CD14-positive monocyte (primary cell): ENCODE measurements around the gene PTPRN2. TPM values are rescaled to one million over a fixed set of nuclear protein-coding genes. Genes with fewer than 3 reads are reported as not detected.
"Not testable (repeated sequence)": the region's sequence is repeated elsewhere in the genome, so short reads cannot be mapped to it uniquely, and the experiment has no call there.

Source experiments
- DNase-seq, 3 donors: peaks; one replicate each; pipeline ENCODE4 v3.0.0-alpha.2; 2011 to 2022
- H2AFZ ChIP-seq: 2 replicates; pipeline ENCODE4 v1.6.0; 2012; ENCODE audit warnings: mild to moderate bottlenecking, low read depth, low read length, inconsistent platforms; ENCODE audit not compliant: insufficient read depth, poor library complexity, severe bottlenecking
- H3K27ac ChIP-seq, 2 donors: 1 replicate in 1 of 2; 2 replicates in 1 of 2; pipeline ENCODE4 v1.5.1; 2012 to 2013; ENCODE audit warnings: low read length in 2 of 2, control low read depth in 1 of 2, inconsistent platforms in 1 of 2, low read depth in 1 of 2, mild to moderate bottlenecking in 1 of 2
- H3K27me3 ChIP-seq, 2 donors: one replicate each; pipeline versions ENCODE4 v1.6.0 to v1.6.1; 2011 to 2013; ENCODE audit warnings: low read length in 2 of 2; ENCODE audit not compliant: control insufficient read depth in 2 of 2, insufficient read depth in 2 of 2
- H3K36me3 ChIP-seq, 2 donors: replicated peaks in 1 of 2; 1 replicate in 1 of 2; 2 replicates in 1 of 2; pipeline versions ENCODE4 v1.5.1 to v1.6.1; 2012 to 2013; ENCODE audit warnings: low read length in 2 of 2, control low read depth in 1 of 2, inconsistent platforms in 1 of 2, mild to moderate bottlenecking in 1 of 2; ENCODE audit not compliant: insufficient read depth in 2 of 2, control insufficient read depth in 1 of 2
- H3K4me1 ChIP-seq, 2 donors: 1 replicate in 1 of 2; 2 replicates in 1 of 2; pipeline versions ENCODE4 v1.5.1 to v1.6.1; 2012 to 2013; ENCODE audit warnings: low read length in 2 of 2, control low read depth in 1 of 2, inconsistent platforms in 1 of 2, mild to moderate bottlenecking in 1 of 2, moderate library complexity in 1 of 2; ENCODE audit not compliant: insufficient read depth in 2 of 2, control insufficient read depth in 1 of 2
- H3K4me2 ChIP-seq: replicated peaks from 2 replicates; pipeline ENCODE3; 2012; ENCODE audit warnings: low read length, moderate library complexity, mild to moderate bottlenecking; ENCODE audit not compliant: poor library complexity, severe bottlenecking; ENCODE audit errors: extremely low read depth
- H3K4me3 ChIP-seq, 3 experiments: fragments of 200-600 bp in 1 of 3; sonication (generic) in 1 of 3; replicated peaks in 1 of 3; 1 replicate in 2 of 3; 2 replicates in 1 of 3; pipeline ENCODE4 v1.5.1; 2011 to 2013; ENCODE audit warnings: low read length in 3 of 3, mild to moderate bottlenecking in 3 of 3, control low read depth in 2 of 3, low read depth in 2 of 3, inconsistent platforms in 1 of 3, moderate library complexity in 1 of 3
- H3K79me2 ChIP-seq: 2 replicates; pipeline ENCODE4 v1.6.0; 2012; ENCODE audit warnings: mild to moderate bottlenecking, control low read depth, inconsistent platforms, low read length, moderate library complexity; ENCODE audit not compliant: insufficient read depth
- H3K9ac ChIP-seq: 2 replicates; pipeline ENCODE4 v1.6.0; 2017; ENCODE audit warnings: low read length, mild to moderate bottlenecking; ENCODE audit not compliant: insufficient read depth, poor library complexity, severe bottlenecking
- H3K9me3 ChIP-seq, 2 donors: replicated peaks in 1 of 2; 1 replicate in 1 of 2; 2 replicates in 1 of 2; pipeline versions ENCODE4 v1.5.1 to v1.6.1; 2012 to 2013; ENCODE audit warnings: low read length in 2 of 2, control low read depth in 1 of 2; ENCODE audit not compliant: control insufficient read depth in 1 of 2, insufficient read depth in 1 of 2
- H4K20me1 ChIP-seq: 2 replicates; pipeline ENCODE4 v1.6.0; 2012; ENCODE audit warnings: mild to moderate bottlenecking, low read length, control low read depth, moderate library complexity; ENCODE audit not compliant: insufficient read depth
- H3K27ac Mint-ChIP-seq, 7 donors: one replicate each; pipeline ENCODE4 v1.8.0; 2020; ENCODE audit warnings: mild to moderate bottlenecking in 7 of 7, mixed read lengths in 7 of 7, moderate library complexity in 6 of 7, inconsistent platforms in 2 of 7
- H3K27me3 Mint-ChIP-seq, 3 donors: one replicate each; pipeline ENCODE4 v1.8.0; 2021 to 2022; ENCODE audit warnings: low read depth in 3 of 3, mild to moderate bottlenecking in 3 of 3, mixed read lengths in 3 of 3, moderate library complexity in 3 of 3, inconsistent platforms in 1 of 3
- H3K36me3 Mint-ChIP-seq, 2 donors: one replicate each; pipeline ENCODE4 v1.8.0; 2020; ENCODE audit warnings: mixed read lengths in 2 of 2, inconsistent platforms in 1 of 2, mild to moderate bottlenecking in 1 of 2
- H3K4me1 Mint-ChIP-seq: one replicate; pipeline ENCODE4 v1.8.0; 2020; ENCODE audit warnings: mild to moderate bottlenecking, mixed read lengths
- H3K4me3 Mint-ChIP-seq, 2 donors: one replicate each; pipeline ENCODE4 v1.8.0; 2020; ENCODE audit warnings: mild to moderate bottlenecking in 2 of 2, mixed read lengths in 2 of 2, moderate library complexity in 1 of 2
- H3K9me3 Mint-ChIP-seq, 7 donors: one replicate each; pipeline ENCODE4 v1.8.0; 2020 to 2022; ENCODE audit warnings: mixed read lengths in 7 of 7, mild to moderate bottlenecking in 6 of 7, moderate library complexity in 6 of 7, inconsistent platforms in 2 of 7
- WGBS: methylation state at CpG from one replicate; pipeline ENCODE4 v1.1.5; 2013; ENCODE audit warnings: missing lambda C conversion rate; ENCODE audit not compliant: insufficient coverage; 5-methylcytosine and 5-hydroxymethylcytosine counted together
- intact Hi-C, 2 donors: fragments of 100-400 bp; cut with micrococcal nuclease; formaldehyde crosslinking; loops; one replicate each; pipeline versions ENCODE4 v1.15.0 to v1.15.1; 2023
- polyA plus RNA-seq, 3 donors: library from polyadenylated mRNA; depleted of rRNA in 1 of 3; unstranded in 2 of 3; stranded (reverse) in 1 of 3; fragments of 300-500 nt in 2 of 3; fragments of >200 nt in 1 of 3; fragmentation: Illumina TruSeq in 2 of 3; gene quantifications; 1 replicate in 2 of 3; 2 replicates in 1 of 3; pipeline ENCODE4 v1.2.3, GENCODE V29; 2012 to 2021
- TF ChIP-seq, protein P1 (sequence below): fragments of 200-600 bp; IDR thresholded peaks from one replicate; pipeline ENCODE4 v1.8.0; 2022; ENCODE audit warnings: antibody characterized with exemption, mild to moderate bottlenecking

The PTPRN2 gene
- polyA plus RNA-seq, 3 donors: 0.25 to 1.4 (median 0.97) TPM

DNA sequence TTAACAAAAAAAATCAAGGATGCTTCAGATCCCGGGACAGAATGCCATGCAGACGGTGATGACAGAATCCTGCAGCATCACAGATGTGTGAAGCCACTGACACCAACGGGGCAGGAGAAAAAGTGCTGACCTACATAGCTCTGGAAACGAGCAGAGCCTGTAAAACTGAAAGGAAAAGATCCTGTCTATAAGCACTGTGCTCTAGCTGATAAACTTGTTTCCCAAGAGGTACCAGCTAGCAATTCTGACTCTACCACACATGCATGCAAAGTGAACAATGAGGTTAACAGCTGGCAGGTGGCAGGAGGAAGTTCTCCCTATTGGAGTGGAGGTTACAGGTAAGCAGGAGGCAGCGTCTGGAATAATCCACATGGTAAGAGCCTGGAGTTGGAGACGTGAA lies 75.6 kb downstream of the PTPRN2 start:
- intact Hi-C loops: no loop called here
- Mint-ChIP-seq H3K27ac (no peak overlapping the region), H3K9me3 (peaks cover 4 to 16% (median 15%) of the 10 kb centered on the region in 7 donors), H3K4me1 (peaks cover 7% of the 10 kb centered on the region), H3K36me3 (no peaks in the 10 kb centered on the region), H3K27me3 (peaks cover 4 to 6% (median 5%) of the 10 kb centered on the region in 3 donors), H3K4me3 (no peak overlapping the region)
- no peak for DNase-seq
- peaks cover 0 to 15% of the 10 kb centered on the region in 2 donors for H3K9me3 ChIP-seq
- peaks cover 0 to 4% of the 10 kb centered on the region in 2 donors for H3K4me1 ChIP-seq
- H3K36me3 ChIP-seq: no peaks in the 10 kb centered on the region
- H3K4me2 ChIP-seq: no peak overlapping the region
- TF ChIP-seq, protein P1, sequence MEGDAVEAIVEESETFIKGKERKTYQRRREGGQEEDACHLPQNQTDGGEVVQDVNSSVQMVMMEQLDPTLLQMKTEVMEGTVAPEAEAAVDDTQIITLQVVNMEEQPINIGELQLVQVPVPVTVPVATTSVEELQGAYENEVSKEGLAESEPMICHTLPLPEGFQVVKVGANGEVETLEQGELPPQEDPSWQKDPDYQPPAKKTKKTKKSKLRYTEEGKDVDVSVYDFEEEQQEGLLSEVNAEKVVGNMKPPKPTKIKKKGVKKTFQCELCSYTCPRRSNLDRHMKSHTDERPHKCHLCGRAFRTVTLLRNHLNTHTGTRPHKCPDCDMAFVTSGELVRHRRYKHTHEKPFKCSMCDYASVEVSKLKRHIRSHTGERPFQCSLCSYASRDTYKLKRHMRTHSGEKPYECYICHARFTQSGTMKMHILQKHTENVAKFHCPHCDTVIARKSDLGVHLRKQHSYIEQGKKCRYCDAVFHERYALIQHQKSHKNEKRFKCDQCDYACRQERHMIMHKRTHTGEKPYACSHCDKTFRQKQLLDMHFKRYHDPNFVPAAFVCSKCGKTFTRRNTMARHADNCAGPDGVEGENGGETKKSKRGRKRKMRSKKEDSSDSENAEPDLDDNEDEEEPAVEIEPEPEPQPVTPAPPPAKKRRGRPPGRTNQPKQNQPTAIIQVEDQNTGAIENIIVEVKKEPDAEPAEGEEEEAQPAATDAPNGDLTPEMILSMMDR: no peak
- H3K27me3 ChIP-seq: no peaks in the 10 kb centered on the region
- H4K20me1 ChIP-seq: no peaks in the 10 kb centered on the region
- no peaks in the 10 kb centered on the region for H3K79me2 ChIP-seq
- H3K4me3 ChIP-seq: no peak overlapping the region
- no peak overlapping the region for H3K27ac ChIP-seq
- no peak overlapping the region for H2AFZ ChIP-seq
- WGBS: 80% methylated on average over 4 of the region's 6 CpGs
- H3K9ac ChIP-seq: no peak overlapping the region

DNA sequence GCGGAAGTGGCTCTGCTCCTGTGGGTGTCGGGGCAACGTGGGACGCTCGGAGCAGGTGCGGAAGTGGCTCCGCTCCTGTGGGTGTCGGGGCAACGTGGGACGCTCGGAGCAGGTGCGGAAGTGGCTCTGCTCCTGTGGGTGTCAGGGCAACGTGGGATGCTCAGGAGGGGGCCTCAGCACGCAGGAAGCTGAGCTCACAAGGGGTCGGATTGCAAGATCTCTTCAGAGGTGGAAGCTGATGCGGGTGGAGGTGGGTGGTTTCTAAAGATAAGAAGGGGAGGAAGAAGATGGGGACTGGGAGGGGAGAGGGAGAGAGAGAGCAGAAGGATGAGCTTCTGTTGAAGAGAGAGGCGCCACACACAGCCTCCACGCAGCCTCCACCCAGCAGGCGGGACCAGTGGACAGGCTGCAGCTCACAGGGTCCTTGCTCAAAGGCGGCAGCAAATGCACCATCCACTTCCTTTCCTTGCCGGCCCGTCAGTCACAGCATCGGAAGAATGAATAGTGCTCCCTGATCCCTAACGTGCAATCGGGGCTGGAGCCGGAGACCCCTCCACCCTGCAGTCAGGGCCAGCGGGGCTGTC lies 78.7 kb downstream of the PTPRN2 start:
- Mint-ChIP-seq H3K9me3 (peaks cover 10 to 36% (median 24%) of the 10 kb centered on the region in 7 donors), H3K4me1 (peaks cover 7% of the 10 kb centered on the region), H3K27ac (no peak overlapping the region), H3K36me3 (no peaks in the 10 kb centered on the region), H3K4me3 (no peak overlapping the region), H3K27me3 (peaks cover 2 to 10% (median 3%) of the 10 kb centered on the region in 3 donors)
- Histone ChIP-seq H3K9me3 (peaks cover 8 to 28% of the 10 kb centered on the region in 2 donors), H3K79me2 (no peaks in the 10 kb centered on the region), H3K4me2 (no peak overlapping the region), H2AFZ (no peak overlapping the region), H3K4me3 (no peak overlapping the region), H3K4me1 (peaks cover 0 to 4% of the 10 kb centered on the region in 2 donors), H3K36me3 (no peaks in the 10 kb centered on the region), H3K27me3 (no peaks in the 10 kb centered on the region), H3K9ac (no peak overlapping the region), H4K20me1 (no peaks in the 10 kb centered on the region), H3K27ac (no peak overlapping the region)
- 81% methylated on average over 20 of the region's 27 CpGs for WGBS
- TF ChIP-seq, protein P1: no peak
- intact Hi-C loops: no loop called here
- DNase-seq: no peak

DNA sequence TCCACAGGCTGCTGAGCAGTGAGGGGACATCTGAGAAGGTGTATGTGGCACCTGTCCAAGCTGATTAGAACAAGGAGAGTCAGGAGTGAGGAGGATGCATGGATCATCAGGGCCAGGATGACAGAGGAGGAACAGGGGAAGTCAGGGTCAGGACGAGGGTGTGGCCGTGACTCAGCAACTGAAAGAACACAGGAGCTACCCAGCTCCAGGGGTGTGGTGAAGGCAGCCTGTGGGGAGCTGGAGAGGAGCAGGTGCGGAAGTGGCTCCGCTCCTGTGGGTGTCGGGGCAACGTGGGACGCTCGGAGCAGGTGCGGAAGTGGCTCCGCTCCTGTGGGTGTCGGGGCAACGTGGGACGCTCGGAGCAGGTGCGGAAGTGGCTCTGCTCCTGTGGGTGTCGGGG lies 79.3 kb downstream of the PTPRN2 start:
- H3K9me3 ChIP-seq: peaks cover 8 to 28% of the 10 kb centered on the region in 2 donors
- H3K36me3 ChIP-seq, H3K4me1 ChIP-seq, H3K4me2 ChIP-seq, H3K4me3 Mint-ChIP-seq, H3K27ac ChIP-seq, H3K27me3 ChIP-seq, H3K79me2 ChIP-seq, DNase-seq, H3K27ac Mint-ChIP-seq, H3K9ac ChIP-seq, H3K4me3 ChIP-seq, H3K36me3 Mint-ChIP-seq, intact Hi-C loops, H2AFZ ChIP-seq, H3K4me1 Mint-ChIP-seq, H4K20me1 ChIP-seq: not testable (repeated sequence)
- WGBS: 84% methylated on average over 9 of the region's 16 CpGs
- H3K27me3 Mint-ChIP-seq: peaks cover 3 to 10% (median 3%) of the 10 kb centered on the region in 3 donors
- H3K9me3 Mint-ChIP-seq: peaks cover 10 to 36% (median 24%) of the 10 kb centered on the region in 7 donors
